ENCODE measurements around the gene BABAM2. TPM values are rescaled to one million over a fixed set of nuclear protein-coding genes. Genes with fewer than 3 reads are reported as not detected.
"Not testable (repeated sequence)": the region's sequence is repeated elsewhere in the genome, so short reads cannot be mapped to it uniquely, and the experiment has no call there.

Gene BABAM2
- total and polyA plus RNA-seq, 7 experiments from 2014 or later = 34.2 to 58.2 (median 44.2) TPM

DNA sequence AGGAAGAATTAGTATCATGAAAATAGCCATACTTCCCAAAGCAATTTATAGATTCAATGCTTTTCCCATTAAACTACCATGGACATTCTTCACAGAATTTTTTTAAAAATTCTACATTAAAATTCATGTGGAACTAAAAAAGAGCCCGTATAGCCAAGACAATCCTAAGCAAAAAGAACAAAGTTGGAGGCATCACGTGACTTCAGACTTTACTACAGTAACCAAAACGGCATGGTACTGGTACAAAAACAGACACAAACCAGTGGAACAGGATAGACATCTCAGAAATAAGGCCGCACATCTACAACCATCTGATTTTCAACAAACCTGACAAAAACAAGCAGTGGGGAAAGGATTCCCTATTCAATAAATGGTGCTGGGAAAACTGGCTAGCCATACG is 440.2 kb downstream of the BABAM2 start:
- ATAC-seq; H3K27ac ChIP-seq (ENCODE audit: low read depth, low read length); H3K4me3 ChIP-seq (ENCODE audit: low read length); CTCF ChIA-PET; H3K4me3 Mint-ChIP-seq; intact Hi-C loops (cut with micrococcal nuclease); H3K4me1 Mint-ChIP-seq; DNase-seq; H3K9me3 Mint-ChIP-seq; POLR2A ChIA-PET; H3K9me3 ChIP-seq (ENCODE audit: control insufficient read depth in 2 of 3, low read length in 3 of 3); H3K27ac Mint-ChIP-seq; H3K27me3 ChIP-seq (ENCODE audit: control insufficient read depth in 2 of 2, insufficient read depth in 2 of 2, low read length in 2 of 2); H3K27me3 Mint-ChIP-seq; H3K4me1 ChIP-seq (ENCODE audit: control insufficient read depth in 2 of 2, insufficient read depth in 2 of 2, low read length in 2 of 2); H3K36me3 ChIP-seq (ENCODE audit: control insufficient read depth in 2 of 3, insufficient read depth in 3 of 3, low read length in 3 of 3): not testable (repeated sequence)
- H3K36me3 Mint-ChIP-seq = peaks cover 3 to 36% (median 24%) of the 10 kb centered on the region in 5 donors

DNA sequence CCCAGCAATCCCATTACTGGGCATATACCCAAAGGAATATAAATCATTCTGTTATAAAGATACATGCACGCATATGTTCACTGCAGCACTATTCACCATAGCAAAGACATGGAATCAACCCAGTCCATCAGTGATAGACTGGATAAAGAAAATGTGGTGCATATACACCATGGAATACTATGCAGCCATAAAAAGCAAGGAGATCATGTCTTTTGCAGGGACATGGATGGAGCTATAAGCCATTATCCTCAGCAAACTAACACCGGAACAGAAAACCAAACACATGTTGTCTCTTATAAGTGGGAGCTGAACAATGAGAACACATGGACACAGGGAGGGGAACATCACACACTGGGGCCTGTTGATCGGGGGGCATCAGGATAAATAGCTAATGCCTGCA is 441.3 kb downstream of the BABAM2 start:
- H3K36me3 ChIP-seq (ENCODE audit: control insufficient read depth in 2 of 3, insufficient read depth in 3 of 3, low read length in 3 of 3); H3K4me1 ChIP-seq (ENCODE audit: control insufficient read depth in 2 of 2, insufficient read depth in 2 of 2, low read length in 2 of 2); H3K9me3 Mint-ChIP-seq; H3K27me3 Mint-ChIP-seq; DNase-seq; ATAC-seq; H3K27ac ChIP-seq (ENCODE audit: low read depth, low read length); H3K4me3 ChIP-seq (ENCODE audit: low read length); intact Hi-C loops (cut with micrococcal nuclease); POLR2A ChIA-PET; H3K9me3 ChIP-seq (ENCODE audit: control insufficient read depth in 2 of 3, low read length in 3 of 3); CTCF ChIA-PET; H3K4me3 Mint-ChIP-seq; H3K4me1 Mint-ChIP-seq; H3K27me3 ChIP-seq (ENCODE audit: control insufficient read depth in 2 of 2, insufficient read depth in 2 of 2, low read length in 2 of 2): not testable (repeated sequence)
- Mint-ChIP-seq H3K27ac (peak overlapping the region in 2 of 9 donors; percentile 6 to 17), H3K36me3 (peaks cover 3 to 35% (median 24%) of the 10 kb centered on the region in 5 donors)

- CTCF ChIA-PET = no interaction called here
Measured at GRCh38 chr2:28332696-28333095, 442.2 kb downstream of the BABAM2 start.

DNA sequence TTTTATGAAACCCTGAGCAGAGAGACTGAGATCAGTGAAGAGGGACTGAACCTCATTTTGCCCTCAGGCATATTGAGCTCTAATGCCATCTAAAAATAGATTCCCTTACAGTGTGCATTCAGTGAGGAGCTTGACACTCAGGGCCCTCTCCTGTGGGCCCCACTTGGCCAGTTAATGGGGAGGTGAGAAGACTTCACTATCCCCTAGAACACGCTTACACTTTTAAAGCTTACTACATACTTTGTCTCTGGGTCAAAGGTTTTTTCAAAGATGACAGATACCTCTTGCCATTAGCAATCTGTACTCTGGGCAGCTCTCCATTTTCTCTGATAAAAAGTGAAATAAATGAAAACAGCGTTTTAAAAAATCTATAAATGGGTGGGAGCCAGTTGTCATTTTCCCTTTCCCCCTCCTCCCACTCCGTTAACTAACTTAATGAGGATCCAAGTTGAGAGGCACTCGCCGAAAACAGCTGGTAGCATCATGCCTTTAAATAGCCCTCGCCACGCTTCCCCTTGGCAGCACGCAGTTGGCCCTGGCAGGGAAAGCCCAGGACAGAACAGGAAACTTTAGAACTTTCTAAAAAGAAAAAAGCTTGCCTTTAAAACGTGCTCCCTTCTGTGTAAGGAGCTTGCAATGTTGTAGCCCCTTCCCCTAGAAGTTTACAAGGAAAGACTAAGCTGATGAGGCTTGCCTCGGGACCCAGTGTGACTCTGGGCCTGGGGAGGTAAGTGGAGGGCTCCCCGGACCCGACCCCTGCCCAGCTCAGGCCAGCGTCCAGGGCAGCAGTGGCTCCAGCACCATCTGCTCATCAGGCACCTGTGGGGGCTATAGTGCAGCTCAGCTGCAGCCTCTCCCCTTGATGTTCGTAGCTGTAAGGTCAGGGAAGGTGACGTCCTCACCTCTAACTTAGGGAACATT is 443.3 kb downstream of the BABAM2 start:
- POLR2A ChIA-PET = no interaction called here

More at GRCh38 chr2:28332696-28333095, 442.2 kb downstream of the BABAM2 start:
- Mint-ChIP-seq H3K4me1 (peaks cover 0 to 8% (median 0%) of the 10 kb centered on the region in 7 donors), H3K9me3 (peaks cover 0 to 7% (median 0%) of the 10 kb centered on the region in 11 donors), H3K4me3 (no peak overlapping the region), H3K36me3 (peaks cover 0 to 32% (median 24%) of the 10 kb centered on the region in 5 donors), H3K27ac (peak overlapping the region in 1 of 9 donors; percentile 33), H3K27me3 (no peaks in the 10 kb centered on the region)
- no peak overlapping the region for H3K27ac ChIP-seq (ENCODE audit: low read depth, low read length)
- no peaks in the 10 kb centered on the region for H3K27me3 ChIP-seq (ENCODE audit: control insufficient read depth in 2 of 2, insufficient read depth in 2 of 2, low read length in 2 of 2)
- intact Hi-C loops (cut with micrococcal nuclease) = no loop called here
- H3K4me1 ChIP-seq (ENCODE audit: control insufficient read depth in 2 of 2, insufficient read depth in 2 of 2, low read length in 2 of 2) = no peaks in the 10 kb centered on the region
- H3K4me3 ChIP-seq (ENCODE audit: low read length) = no peak overlapping the region
- no peaks in the 10 kb centered on the region for H3K9me3 ChIP-seq (ENCODE audit: control insufficient read depth in 2 of 3, low read length in 3 of 3)
- POLR2A ChIA-PET = no interaction called here
- DNase-seq (no peak), ATAC-seq (no peak)
- H3K36me3 ChIP-seq (ENCODE audit: control insufficient read depth in 2 of 3, insufficient read depth in 3 of 3, low read length in 3 of 3) = no peaks in the 10 kb centered on the region

DNA sequence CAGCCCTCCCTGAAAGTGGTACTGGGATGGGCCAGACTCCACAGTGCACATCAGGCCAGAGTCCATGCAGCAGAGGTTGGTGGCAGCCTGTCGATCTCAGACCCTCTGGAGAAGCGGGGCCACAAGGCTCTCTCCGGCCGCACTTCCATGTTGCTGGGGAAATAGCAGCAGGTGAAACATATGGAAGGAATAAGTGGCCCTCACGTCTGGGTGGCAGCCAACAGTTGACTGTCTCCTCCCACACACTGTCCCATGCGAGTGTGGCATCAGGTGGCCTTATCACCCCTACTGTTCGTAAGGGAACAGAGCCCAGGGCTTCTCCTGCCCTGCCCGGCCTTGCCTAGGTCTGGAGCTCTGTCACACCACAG is 444.0 kb downstream of the BABAM2 start:
- no peak overlapping the region for H3K27ac Mint-ChIP-seq
- H3K4me3 Mint-ChIP-seq = no peak overlapping the region
- ATAC-seq (no peak), DNase-seq (no peak)
- peaks cover 0 to 10% (median 0%) of the 10 kb centered on the region in 7 donors for H3K4me1 Mint-ChIP-seq
- intact Hi-C loops (cut with micrococcal nuclease) = no loop called here
- peaks cover 0 to 7% (median 0%) of the 10 kb centered on the region in 11 donors for H3K9me3 Mint-ChIP-seq
- H3K27me3 ChIP-seq (ENCODE audit: control insufficient read depth in 2 of 2, insufficient read depth in 2 of 2, low read length in 2 of 2) = no peaks in the 10 kb centered on the region
- H3K27me3 Mint-ChIP-seq = no peaks in the 10 kb centered on the region
- ChIA-PET CTCF (no interaction called here), POLR2A (no interaction called here)
- no peak overlapping the region for H3K27ac ChIP-seq (ENCODE audit: low read depth, low read length)
- H3K9me3 ChIP-seq (ENCODE audit: control insufficient read depth in 2 of 3, low read length in 3 of 3) = no peaks in the 10 kb centered on the region
- H3K4me3 ChIP-seq (ENCODE audit: low read length) = no peak overlapping the region
- no peaks in the 10 kb centered on the region for H3K36me3 ChIP-seq (ENCODE audit: control insufficient read depth in 2 of 3, insufficient read depth in 3 of 3, low read length in 3 of 3)
- no peaks in the 10 kb centered on the region for H3K4me1 ChIP-seq (ENCODE audit: control insufficient read depth in 2 of 2, insufficient read depth in 2 of 2, low read length in 2 of 2)
- H3K36me3 Mint-ChIP-seq = peaks cover 0 to 23% (median 14%) of the 10 kb centered on the region in 5 donors

More for the DNA sequence above, 443.3 kb downstream of the BABAM2 start:
- no peak overlapping the region for H3K4me3 Mint-ChIP-seq
- H3K27ac Mint-ChIP-seq = peak overlapping the region in 1 of 9 donors; percentile 40
- DNase-seq (no peak), ATAC-seq (no peak)
- H3K36me3 ChIP-seq (ENCODE audit: control insufficient read depth in 2 of 3, insufficient read depth in 3 of 3, low read length in 3 of 3) = no peaks in the 10 kb centered on the region
- CTCF ChIA-PET = no interaction called here
- no peaks in the 10 kb centered on the region for H3K27me3 ChIP-seq (ENCODE audit: control insufficient read depth in 2 of 2, insufficient read depth in 2 of 2, low read length in 2 of 2)
- H3K9me3 ChIP-seq (ENCODE audit: control insufficient read depth in 2 of 3, low read length in 3 of 3) = no peaks in the 10 kb centered on the region
- peaks cover 0 to 9% (median 0%) of the 10 kb centered on the region in 7 donors for H3K4me1 Mint-ChIP-seq
- H3K27me3 Mint-ChIP-seq = no peaks in the 10 kb centered on the region
- peaks cover 0 to 7% (median 0%) of the 10 kb centered on the region in 11 donors for H3K9me3 Mint-ChIP-seq
- intact Hi-C loops (cut with micrococcal nuclease) = no loop called here
- no peak overlapping the region for H3K4me3 ChIP-seq (ENCODE audit: low read length)
- peaks cover 0 to 26% (median 19%) of the 10 kb centered on the region in 5 donors for H3K36me3 Mint-ChIP-seq
- H3K27ac ChIP-seq (ENCODE audit: low read depth, low read length) = no peak overlapping the region
- H3K4me1 ChIP-seq (ENCODE audit: control insufficient read depth in 2 of 2, insufficient read depth in 2 of 2, low read length in 2 of 2) = no peaks in the 10 kb centered on the region

DNA sequence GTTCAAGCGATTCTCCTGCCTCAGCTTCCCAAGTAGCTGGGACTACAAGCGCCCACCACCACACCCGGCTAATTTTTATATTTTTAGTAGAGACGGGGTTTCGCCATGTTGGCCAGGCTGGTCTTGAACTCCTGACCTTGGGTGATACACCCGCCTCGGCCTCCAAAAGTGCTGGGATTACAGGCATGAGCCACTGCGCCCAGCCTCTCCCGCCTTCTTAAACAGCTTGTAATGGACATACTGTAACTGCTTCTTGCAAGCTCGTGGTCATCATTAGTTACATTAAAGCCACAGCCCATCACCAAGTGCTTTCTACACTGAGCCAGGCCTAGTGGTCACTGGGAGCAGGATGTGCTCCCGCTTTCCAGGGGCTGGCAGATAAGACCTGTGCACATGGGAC is 444.7 kb downstream of the BABAM2 start:
- intact Hi-C loops (cut with micrococcal nuclease); H3K4me1 ChIP-seq (ENCODE audit: control insufficient read depth in 2 of 2, insufficient read depth in 2 of 2, low read length in 2 of 2); CTCF ChIA-PET; POLR2A ChIA-PET; DNase-seq; H3K36me3 ChIP-seq (ENCODE audit: control insufficient read depth in 2 of 3, insufficient read depth in 3 of 3, low read length in 3 of 3); H3K9me3 Mint-ChIP-seq; ATAC-seq; H3K4me1 Mint-ChIP-seq; H3K27ac Mint-ChIP-seq; H3K4me3 Mint-ChIP-seq; H3K27ac ChIP-seq (ENCODE audit: low read depth, low read length); H3K27me3 ChIP-seq (ENCODE audit: control insufficient read depth in 2 of 2, insufficient read depth in 2 of 2, low read length in 2 of 2); H3K4me3 ChIP-seq (ENCODE audit: low read length); H3K9me3 ChIP-seq (ENCODE audit: control insufficient read depth in 2 of 3, low read length in 3 of 3); H3K27me3 Mint-ChIP-seq: not testable (repeated sequence)
- H3K36me3 Mint-ChIP-seq = peaks cover 0 to 16% (median 6%) of the 10 kb centered on the region in 5 donors

- Histone ChIP-seq H3K4me1 (ENCODE audit: control insufficient read depth in 2 of 2, insufficient read depth in 2 of 2, low read length in 2 of 2) (no peaks in the 10 kb centered on the region), H3K27ac (ENCODE audit: low read depth, low read length) (no peak overlapping the region), H3K27me3 (ENCODE audit: control insufficient read depth in 2 of 2, insufficient read depth in 2 of 2, low read length in 2 of 2) (no peaks in the 10 kb centered on the region), H3K9me3 (ENCODE audit: control insufficient read depth in 2 of 3, low read length in 3 of 3) (no peaks in the 10 kb centered on the region), H3K36me3 (ENCODE audit: control insufficient read depth in 2 of 3, insufficient read depth in 3 of 3, low read length in 3 of 3) (no peaks in the 10 kb centered on the region), H3K4me3 (ENCODE audit: low read length) (no peak overlapping the region)
- intact Hi-C loops (cut with micrococcal nuclease) = no loop called here
- ChIA-PET POLR2A (no interaction called here), CTCF (no interaction called here)
- H3K4me1 Mint-ChIP-seq = peaks cover 0 to 10% (median 0%) of the 10 kb centered on the region in 7 donors
- H3K27me3 Mint-ChIP-seq = no peaks in the 10 kb centered on the region
- H3K9me3 Mint-ChIP-seq = peaks cover 0 to 2% (median 0%) of the 10 kb centered on the region in 11 donors
- peaks cover 0 to 12% (median 2%) of the 10 kb centered on the region in 5 donors for H3K36me3 Mint-ChIP-seq
- H3K27ac Mint-ChIP-seq = peak overlapping the region in 4 of 9 donors; percentile 3 to 86 (median 14)
- ATAC-seq = no peak
- no peak for DNase-seq
- no peak overlapping the region for H3K4me3 Mint-ChIP-seq
Measured at GRCh38 chr2:28335666-28336065, 445.1 kb downstream of the BABAM2 start.
